HG02943 (cell line): ENCODE measurements around the gene NCDN.
"Not testable (repeated sequence)": the region's sequence is repeated elsewhere in the genome, so short reads cannot be mapped to it uniquely, and the experiment has no call there.

Experiments used
- ATAC-seq: cut with Tn5 transposase; IDR thresholded peaks from one replicate; pipeline ENCODE4 v1.9.1; 2021; ENCODE audit warnings: mild to moderate bottlenecking, low read depth, moderate library complexity; ENCODE audit not compliant: unreplicated experiment

Gene NCDN

DNA sequence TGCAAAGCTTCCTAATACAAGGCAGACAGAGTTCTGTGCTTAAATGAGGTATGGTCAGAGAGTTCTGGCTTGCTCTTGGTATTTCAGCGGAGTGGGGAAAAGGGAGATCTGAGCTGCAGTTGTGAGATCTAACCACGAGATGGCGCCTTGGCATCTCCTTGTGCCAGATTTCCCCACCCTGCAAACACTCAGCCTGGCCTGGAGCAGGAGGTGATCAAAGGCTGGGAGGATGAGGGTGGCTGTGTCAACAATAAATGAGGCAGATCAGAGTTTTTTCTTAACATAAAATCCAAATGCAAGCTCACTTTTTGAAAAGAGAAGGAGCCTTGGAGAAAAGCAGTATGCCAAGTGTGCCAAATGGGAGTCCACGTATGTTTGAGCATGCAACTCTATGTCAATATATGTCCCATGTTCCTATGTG is 11.4 kb downstream of the NCDN start:
- ATAC-seq, result no peak

DNA sequence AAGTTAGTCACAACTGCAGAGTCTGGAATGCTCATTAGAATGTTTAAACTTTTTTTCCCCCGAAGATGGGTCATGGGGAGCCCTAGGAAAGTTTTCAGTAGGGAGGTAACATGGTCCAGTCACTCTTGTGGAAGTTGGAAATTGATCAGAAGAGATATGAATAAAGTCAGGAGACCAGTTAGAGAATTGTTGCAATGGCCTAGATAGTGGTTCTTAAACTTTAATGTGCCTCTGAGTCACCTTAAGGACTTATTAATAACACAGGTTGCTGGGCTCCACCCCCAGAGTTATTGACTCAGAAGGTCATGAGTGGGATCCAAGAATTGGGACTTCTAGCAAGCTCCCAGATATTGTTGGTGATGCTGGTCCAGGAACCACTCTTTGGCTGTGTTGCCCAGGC is 12.3 kb downstream of the NCDN start:
- ATAC-seq, result no peak

DNA sequence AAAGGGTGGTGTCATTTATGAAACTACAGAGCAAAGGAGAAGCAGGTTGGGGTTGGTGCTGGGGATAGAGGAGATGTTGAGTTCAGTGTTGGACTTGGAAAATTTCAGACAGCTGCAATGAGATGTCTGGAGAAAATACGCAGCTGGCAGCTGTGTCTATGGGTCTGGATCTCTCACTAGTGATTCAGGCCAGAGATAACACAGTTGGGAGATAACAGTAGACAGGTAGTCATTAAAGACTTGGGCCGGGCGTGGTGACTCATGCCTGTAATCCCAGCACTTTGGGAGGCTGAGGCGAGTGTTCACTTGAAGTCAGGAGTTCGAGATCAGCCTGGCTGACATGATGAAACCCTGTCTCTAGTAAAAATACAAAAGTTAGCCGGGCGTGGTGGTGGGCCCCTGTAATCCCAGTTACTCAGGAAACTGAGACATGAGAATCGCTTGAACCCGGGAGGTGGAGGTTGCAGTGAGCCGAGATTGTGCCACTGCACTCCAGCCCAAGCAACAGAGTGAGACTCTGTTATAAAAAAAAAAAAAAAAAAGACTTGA is 13.1 kb downstream of the NCDN start:
- no peak for ATAC-seq

DNA sequence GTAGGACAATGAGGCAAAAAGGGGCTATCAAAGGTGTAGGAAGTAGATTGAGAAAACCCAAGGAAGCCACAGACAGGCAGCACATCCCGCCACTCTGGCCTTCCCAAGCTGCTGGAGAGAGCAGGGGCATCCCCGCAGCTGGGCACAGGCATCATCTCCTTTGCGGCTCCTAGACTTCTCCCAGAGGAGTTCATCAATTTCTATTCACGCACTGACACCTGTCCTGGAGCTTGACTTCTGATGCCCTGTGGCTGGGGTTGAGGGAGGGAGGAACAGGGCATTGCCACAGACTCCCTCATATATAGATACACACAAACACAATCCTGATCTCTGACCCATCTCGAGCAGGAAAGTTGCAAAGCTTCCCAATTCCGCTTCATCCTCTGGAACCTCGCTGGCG is 13.7 kb downstream of the NCDN start:
- no peak for ATAC-seq

DNA sequence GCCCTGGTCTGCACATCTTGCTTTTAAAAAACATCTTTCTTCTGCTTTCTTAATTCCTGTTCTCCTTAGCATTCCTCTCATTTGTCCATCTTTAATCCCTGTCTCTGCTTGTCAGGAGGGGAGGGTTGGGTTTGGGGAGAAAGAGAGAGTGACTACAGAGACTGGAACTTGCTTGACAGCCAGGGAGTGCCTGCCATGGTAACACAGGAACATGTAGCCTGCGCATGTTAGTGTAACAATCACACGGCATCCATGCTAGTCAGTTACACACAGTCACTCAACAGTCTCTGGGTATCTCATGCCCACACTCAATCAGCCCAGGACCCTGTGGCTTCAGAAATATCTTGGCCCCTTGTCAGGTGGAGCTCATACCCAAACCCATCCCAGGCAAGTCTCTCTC is 14.7 kb downstream of the NCDN start:
- no peak for ATAC-seq

DNA sequence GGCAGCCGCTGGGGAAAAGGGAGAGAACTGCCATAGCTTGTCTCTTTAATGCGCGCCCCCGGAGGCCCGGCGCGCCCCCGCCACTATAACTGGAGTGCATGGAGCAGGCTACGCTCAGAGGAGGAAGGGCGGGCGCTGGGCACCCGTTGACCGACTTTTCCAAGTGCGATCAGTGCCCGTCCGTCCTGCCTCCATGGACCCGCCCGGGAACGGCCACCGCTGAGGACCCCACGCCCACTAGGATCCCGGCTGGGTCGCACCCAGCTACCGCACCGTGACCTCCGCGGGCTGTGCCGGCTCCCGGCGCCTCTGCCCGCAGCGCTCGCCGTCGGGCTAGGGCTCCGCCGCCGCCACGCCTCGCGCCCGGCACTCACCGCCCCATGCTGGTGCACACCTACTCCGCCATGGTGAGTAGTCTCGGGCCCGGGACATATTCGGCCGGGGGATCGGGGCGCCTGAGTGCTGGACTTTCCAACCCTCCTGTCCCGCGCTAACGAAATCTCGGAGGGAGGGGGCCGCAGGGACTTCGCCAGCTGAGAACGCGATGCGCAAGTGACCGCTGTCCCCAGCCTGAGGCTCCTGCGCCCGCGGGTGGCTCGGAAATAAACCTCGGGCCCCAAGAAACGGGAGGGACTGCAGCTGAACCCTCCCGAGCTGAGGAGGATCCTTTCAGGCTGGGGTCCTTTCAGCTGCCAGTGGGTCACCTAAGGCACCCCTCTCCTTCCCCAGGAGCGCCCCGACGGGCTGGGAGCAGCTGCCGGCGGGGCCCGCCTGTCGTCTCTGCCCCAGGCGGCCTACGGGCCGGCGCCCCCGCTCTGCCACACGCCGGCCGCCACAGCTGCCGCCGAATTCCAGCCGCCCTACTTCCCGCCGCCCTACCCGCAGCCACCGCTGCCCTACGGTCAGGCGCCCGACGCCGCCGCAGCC is 15.9 kb downstream of the NCDN start, which contains the start of gene TFAP2E:
TSS of gene TFAP2E (plus strand) at position 117 of the 927 bp plus-strand sequence. CDS start at position 381, 264 bp downstream.
- ATAC-seq, result no peak

DNA sequence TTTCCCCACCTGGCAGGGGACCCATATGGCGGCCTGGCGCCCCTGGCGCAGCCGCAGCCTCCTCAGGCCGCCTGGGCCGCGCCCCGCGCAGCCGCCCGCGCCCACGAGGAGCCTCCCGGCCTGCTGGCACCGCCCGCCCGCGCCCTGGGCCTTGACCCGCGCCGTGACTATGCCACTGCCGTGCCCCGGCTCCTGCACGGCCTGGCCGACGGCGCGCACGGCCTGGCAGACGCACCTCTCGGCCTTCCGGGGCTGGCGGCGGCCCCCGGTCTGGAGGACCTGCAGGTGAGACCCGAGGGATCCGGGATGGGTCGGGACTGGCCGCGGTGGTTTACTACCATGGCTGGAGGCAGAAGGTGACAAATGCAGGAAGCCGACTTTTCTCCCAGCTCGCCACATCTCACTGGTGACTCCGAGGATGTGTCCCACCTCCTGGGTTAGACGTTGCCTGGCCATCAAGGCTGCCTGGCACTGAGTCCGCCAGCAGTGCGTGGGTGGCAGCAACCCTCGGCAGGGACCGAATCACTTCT is 16.6 kb downstream of the NCDN start:
- ATAC-seq, result no peak

DNA sequence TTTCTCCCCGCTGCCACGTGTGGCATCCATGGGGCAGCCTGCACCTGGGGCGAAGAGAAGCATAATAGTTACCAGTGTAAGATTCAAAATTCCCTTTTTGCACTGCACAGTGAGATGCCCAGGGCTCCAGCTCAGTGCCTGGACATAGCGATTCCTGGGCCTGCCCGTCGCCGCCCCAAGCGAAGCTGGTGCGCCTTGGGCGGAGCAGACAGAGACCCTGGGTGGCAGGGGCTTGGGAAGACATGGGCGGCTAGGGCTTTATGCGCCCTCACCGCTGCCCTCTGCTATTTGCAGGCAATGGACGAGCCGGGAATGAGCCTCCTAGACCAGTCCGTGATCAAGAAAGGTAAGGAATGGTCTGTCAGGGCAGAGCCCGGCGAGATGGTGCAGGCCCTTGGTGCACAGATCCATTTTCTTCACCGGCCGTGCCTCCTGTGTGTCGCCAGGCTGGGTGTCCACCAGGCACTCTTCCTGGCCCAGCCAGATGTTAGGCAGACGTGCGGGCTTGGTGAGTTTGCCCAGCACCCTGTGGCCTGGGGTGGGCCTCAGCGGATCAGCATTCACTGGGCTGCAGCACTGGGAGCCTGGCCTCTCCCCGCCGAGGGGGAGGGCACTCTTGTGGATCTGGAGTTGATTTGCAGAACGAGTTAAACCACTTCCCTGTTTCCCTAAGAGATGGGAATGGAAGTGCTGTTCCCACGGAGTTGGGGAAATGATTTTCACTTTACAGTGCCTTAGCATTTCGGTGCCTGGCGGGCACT is 17.2 kb downstream of the NCDN start:
- no peak for ATAC-seq

DNA sequence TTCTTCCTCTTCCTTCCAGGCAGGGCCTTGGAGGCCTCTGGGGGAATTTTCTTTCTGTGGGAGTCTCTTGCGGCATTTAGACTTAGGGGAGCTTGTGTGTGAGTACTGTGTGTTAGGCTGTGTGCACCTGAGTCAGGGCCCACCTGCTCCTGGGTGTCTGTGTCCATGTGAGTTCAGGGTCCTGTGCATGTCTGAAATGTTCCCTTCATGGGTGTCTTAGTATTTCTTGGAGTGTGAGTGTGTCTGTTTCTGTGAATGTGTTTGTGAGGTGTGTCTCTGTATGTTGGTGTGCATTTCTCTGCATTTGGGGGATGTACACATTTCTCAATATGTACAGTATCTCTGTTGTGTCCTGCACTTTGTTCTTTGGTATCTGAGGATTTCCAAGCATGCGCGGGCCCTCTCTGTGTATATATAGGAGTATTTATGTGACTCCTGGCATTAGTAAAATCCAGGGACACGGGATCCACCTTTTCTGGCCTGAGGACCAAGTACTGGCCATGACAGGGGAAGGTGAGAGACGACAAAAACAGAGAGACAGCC is 17.9 kb downstream of the NCDN start:
- no peak for ATAC-seq

DNA sequence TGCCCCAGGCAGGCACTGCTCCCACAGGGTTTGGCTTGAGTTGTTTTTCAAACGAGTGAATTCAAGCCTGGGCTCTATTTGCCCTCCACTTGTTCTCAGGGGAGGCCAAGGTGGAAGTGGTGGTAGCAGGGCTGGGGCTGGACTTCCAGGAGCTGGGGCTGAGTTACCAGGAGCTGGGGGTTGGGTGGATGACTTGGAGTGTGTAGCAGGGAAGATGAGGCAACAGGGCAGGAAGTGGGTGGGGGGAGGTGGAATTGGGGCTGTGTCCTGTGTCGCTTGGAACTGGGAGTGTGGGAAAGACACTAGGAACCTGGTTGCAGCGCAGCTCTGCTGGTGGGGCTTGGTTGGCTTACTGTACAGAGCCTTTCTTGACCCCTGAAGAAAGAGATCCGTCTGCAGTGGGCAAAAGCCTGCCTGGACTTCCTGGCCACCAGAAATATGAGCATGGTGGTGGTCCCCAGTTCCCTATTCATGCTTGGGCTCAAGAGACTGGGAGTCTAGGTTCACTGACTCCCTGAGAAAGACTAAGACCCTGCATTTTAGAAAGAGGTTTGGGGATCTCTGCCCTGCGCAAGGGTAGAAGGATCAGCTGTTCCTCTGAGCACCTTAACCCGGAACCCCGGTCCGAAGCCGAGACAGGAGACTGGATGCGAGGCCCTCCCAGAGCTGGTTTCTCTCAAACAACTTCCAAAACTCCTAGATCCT is 18.6 kb downstream of the NCDN start:
- no peak for ATAC-seq

DNA sequence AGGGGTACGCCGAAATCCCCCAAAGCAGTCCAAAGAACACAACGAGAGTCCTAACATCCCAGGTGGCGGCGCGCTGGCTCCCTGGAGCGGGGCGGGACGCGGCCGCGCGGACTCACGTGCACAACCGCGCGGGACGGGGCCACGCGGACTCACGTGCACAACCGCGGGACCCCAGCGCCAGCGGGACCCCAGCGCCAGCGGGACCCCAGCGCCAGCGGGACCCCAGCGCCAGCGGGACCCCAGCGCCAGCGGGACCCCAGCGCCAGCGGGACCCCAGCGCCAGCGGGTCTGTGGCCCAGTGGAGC is 19.1 kb downstream of the NCDN start:
- not testable (repeated sequence) for ATAC-seq

DNA sequence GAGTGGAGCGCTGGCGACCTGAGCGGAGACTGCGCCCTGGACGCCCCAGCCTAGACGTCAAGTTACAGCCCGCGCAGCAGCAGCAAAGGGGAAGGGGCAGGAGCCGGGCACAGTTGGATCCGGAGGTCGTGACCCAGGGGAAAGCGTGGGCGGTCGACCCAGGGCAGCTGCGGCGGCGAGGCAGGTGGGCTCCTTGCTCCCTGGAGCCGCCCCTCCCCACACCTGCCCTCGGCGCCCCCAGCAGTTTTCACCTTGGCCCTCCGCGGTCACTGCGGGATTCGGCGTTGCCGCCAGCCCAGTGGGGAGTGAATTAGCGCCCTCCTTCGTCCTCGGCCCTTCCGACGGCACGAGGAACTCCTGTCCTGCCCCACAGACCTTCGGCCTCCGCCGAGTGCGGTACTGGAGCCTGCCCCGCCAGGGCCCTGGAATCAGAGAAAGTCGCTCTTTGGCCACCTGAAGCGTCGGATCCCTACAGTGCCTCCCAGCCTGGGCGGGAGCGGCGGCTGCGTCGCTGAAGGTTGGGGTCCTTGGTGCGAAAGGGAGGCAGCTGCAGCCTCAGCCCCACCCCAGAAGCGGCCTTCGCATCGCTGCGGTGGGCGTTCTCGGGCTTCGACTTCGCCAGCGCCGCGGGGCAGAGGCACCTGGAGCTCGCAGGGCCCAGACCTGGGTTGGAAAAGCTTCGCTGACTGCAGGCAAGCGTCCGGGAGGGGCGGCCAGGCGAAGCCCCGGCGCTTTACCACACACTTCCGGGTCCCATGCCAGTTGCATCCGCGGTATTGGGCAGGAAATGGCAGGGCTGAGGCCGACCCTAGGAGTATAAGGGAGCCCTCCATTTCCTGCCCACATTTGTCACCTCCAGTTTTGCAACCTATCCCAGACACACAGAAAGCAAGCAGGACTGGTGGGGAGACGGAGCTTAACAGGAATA is 19.7 kb downstream of the NCDN start:
- peak; percentile 81 for ATAC-seq

DNA sequence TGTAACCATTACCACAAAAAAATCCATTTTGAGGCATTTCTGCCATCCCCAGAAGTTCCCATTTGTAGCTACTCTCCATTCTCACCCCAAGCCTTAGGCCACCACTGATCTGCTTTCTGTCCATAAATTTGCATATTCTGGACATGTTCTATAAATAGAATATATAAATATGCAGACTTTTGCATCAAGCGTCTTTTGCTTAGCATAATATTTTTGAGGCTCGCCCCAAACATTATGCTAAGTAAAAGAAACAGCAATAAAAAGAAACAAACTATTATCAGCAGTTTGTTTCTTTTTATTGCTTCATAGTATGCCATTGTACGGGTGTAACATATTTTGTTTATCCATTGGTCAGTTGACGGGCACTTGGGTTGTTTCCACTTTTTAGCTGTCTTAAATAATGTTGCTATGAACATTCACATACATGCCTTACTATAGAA is 23.4 kb downstream of the NCDN start:
- ATAC-seq, result no peak

DNA sequence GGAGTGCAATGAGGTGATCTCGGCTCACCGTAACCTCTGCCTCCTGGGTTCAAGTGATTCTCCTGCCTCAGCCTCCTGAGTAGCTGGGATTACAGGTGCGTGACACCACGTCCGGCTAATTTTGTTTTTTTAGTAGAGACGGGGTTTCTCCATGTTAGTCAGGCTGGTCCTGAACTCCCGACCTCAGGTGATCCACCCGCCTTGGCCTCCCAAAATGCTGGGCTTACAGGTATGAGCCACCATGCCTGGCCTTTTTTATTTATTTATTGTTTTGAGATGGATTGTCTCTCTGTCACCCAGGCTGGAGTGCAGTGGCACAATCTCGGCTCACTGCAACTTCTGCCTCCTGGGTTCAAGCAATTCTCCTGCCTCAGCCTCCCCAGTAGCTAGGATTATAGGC is 24.0 kb downstream of the NCDN start:
- not testable (repeated sequence) for ATAC-seq

DNA sequence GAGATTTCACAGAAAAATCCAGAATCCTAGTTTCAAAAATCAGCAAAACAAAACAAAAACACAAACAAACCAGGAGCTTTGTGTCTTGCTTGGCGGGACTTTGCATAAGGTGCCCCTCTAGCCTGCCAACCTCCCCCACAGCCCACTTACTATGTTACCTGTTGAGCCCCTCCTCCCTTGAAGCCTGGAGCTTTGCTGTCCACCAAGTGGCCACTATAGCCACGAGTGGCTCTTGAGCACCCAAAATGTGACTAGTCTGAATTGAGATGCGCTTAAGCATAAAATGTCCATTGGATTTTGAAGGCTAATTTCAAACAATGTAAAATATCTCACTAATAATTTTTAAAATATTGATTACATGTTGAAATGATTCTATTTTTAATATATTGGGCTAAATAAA is 27.7 kb downstream of the NCDN start:
- ATAC-seq, result no peak

DNA sequence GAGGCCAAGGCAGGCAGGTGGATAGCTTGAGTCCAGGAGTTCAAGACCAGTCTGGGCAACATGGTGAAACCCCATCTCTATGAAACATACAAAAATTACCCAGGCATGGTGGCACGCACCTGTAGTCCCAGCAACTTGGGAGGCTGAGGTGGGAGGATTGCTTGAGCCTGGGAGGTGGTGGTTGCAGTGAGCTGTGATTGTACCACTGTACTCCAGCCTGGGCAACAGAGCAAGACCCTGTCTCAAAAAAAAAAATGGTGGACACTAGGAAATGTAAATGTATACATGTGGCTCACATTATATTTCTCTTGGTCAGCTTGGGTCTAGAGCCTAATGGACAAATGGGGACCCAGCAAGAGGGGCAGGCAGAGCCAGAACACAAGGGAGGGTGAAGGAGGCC is 28.2 kb downstream of the NCDN start:
- ATAC-seq, result not testable (repeated sequence)

DNA sequence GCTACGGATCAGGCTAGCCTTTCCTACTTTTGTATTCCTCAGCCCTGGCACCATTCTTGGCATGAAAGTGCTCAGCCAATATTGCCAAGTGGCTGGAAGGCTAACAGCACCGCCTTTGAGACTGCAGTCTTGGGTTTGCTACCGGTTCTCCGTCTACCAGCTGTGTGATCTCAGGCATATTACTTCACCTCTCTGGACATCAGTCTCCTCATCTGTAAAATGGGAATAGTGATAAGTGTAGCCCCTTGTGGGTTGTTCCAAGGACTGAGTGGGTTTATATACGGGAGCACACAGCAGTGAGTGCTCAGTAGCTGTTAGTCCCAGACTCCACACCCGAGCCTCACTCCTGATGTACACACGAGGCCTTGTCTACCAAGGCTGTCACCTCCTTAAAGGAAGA is 29.2 kb downstream of the NCDN start:
- ATAC-seq, result no peak

DNA sequence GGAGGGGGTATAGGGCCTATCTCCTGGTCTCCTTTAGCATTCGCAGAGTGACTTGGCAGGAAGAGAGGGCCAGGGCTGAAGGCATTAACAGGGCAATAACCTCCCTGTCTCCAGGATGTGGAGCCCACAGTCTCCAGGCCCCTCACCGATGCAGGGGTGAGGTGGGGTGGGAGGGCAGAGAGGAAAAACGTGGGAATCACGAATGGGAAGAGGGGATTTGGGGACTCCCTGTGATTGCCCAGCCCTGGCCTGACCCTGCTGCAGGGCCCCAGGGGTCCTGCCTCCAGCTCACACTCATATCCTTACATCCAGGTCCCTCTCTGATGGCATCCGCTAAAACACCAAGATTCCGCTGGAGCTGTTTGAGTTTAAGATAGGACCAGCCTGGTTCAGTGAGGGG is 30.1 kb downstream of the NCDN start:
- ATAC-seq, result no peak

DNA sequence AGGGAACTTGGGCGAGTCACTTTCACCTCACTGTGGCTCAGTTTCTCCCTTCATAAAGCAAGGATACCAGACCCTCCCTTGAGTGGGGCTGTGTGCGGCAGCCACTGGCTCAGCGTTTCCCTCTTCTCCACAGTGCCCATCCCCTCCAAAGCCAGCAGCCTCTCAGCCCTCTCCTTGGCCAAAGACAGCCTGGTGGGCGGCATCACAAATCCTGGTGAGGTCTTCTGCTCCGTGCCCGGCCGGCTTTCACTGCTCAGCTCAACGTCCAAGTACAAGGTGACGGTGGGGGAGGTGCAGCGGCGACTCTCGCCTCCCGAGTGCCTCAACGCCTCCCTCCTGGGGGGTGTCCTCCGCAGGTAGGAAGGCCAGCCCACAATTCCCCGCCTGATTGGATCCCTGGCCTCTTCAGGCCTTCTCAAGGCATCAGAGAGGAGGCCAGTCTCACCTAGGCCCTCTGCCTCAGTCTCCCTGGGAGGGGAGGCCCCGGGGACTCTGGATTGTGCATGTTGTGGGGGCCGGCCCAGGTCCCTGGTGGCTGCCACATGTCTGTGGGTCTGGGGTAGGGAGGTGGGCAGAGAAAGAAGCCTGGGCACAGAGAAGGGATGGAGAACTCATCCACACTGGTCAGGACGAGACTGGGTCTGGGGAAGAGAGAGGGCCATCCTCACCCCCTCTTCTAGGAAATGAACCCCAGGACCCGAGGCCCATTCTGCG is 30.8 kb downstream of the NCDN start:
- no peak for ATAC-seq
